ENCODE measurements around the gene GZF1.

Gene GZF1

GRCh38 chr20:23332467-23332866, 29.5 kb upstream of the GZF1 start:
- DNase-seq (ENCODE audit: low read depth): no peak
- H3K4me3 ChIP-seq (ENCODE audit: low read depth, low read length): no peak overlapping the region
- TF ChIP-seq CTCF (IDR thresholded peaks at IDR 0.05; ENCODE audit: insufficient read depth, low read depth, low read length, missing control alignments): no peak

- no peak for TF ChIP-seq CTCF (IDR thresholded peaks at IDR 0.05; ENCODE audit: insufficient read depth, low read depth, low read length, missing control alignments)
- H3K4me3 ChIP-seq (ENCODE audit: low read depth, low read length): no peak overlapping the region
- DNase-seq (ENCODE audit: low read depth): peak; percentile 45
Observed at GRCh38 chr20:23334111-23334510, 27.9 kb upstream of the GZF1 start.

GRCh38 chr20:23335521-23335920, 26.5 kb upstream of the GZF1 start:
- DNase-seq (ENCODE audit: low read depth): no peak

DNA sequence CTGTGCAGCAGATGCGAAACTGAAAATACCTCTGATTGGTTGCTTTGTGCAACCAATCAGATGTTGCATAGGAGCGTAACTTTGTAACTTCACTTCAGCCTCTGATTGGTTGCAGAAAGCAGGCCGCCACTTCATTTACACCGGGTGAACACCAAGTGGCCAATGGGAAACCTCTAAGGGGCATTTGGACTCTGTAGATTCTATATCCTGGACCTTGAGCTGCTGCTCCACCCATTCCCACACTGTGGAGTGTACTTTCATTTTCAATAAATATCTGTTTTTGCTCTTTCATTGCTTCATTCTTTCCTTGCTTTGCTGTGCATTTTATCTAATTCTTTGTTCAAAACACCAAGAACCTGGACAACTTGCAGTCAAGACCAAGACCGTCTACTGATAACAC, 25.5 kb upstream of the GZF1 start:
- no peak for TF ChIP-seq CTCF (IDR thresholded peaks at IDR 0.05; ENCODE audit: insufficient read depth, low read depth, low read length, missing control alignments)
- no peak for DNase-seq (ENCODE audit: low read depth)
- H3K4me3 ChIP-seq (ENCODE audit: low read depth, low read length): no peak overlapping the region

More at GRCh38 chr20:23335521-23335920, 26.5 kb upstream of the GZF1 start:
- TF ChIP-seq CTCF (IDR thresholded peaks at IDR 0.05; ENCODE audit: insufficient read depth, low read depth, low read length, missing control alignments): no peak
- H3K4me3 ChIP-seq (ENCODE audit: low read depth, low read length): no peak overlapping the region

- TF ChIP-seq CTCF (IDR thresholded peaks at IDR 0.05; ENCODE audit: insufficient read depth, low read depth, low read length, missing control alignments): no peak
- H3K4me3 ChIP-seq (ENCODE audit: low read depth, low read length): no peak overlapping the region
- no peak for DNase-seq (ENCODE audit: low read depth)
Observed at GRCh38 chr20:23337312-23337711, 24.7 kb upstream of the GZF1 start.

- no peak overlapping the region for H3K4me3 ChIP-seq (ENCODE audit: low read depth, low read length)
- no peak for DNase-seq (ENCODE audit: low read depth)
- no peak for TF ChIP-seq CTCF (IDR thresholded peaks at IDR 0.05; ENCODE audit: insufficient read depth, low read depth, low read length, missing control alignments)
Observed at GRCh38 chr20:23339986-23340385, 22.0 kb upstream of the GZF1 start.

GRCh38 chr20:23340524-23340923, 21.5 kb upstream of the GZF1 start:
- peak; percentile 45 for TF ChIP-seq CTCF (IDR thresholded peaks at IDR 0.05; ENCODE audit: insufficient read depth, low read depth, low read length, missing control alignments)
- DNase-seq (ENCODE audit: low read depth): peak; percentile 72
- no peak overlapping the region for H3K4me3 ChIP-seq (ENCODE audit: low read depth, low read length)
